ENCODE results near the gene PSMG3. TPM values are rescaled to one million over a fixed set of nuclear protein-coding genes. Genes with fewer than 3 reads are reported as not detected.

The PSMG3 gene
- total and polyA plus RNA-seq, 2 donors (not counting 3 experiments of a cell fraction or from before 2014, with no cell fraction given), result 25.5 to 49.7 TPM

GRCh38 chr7:1550846-1551155, 19.0 kb downstream of the PSMG3 start:
- H4K20me1 ChIP-seq (replicated peaks; ENCODE audit: control insufficient read depth, extremely low read depth, insufficient read depth, low read length), result no peaks in the 10 kb centered on the region
- no peaks in the 10 kb centered on the region for H3K27me3 ChIP-seq (ENCODE audit: control insufficient read depth in 2 of 2, insufficient read depth in 2 of 2, low read length in 2 of 2)
- TF ChIP-seq EZH2 (IDR thresholded peaks at IDR 0.05; ENCODE audit: borderline replicate concordance, low read depth, low read length, severe bottlenecking) (no peak), MAX (IDR thresholded peaks at IDR 0.05; ENCODE audit: insufficient read depth, insufficient read length) (no peak), FOS (IDR thresholded peaks at IDR 0.05; ENCODE audit: borderline replicate concordance, insufficient read depth, low read length) (no peak), POLR2AphosphoS5 (IDR thresholded peaks at IDR 0.05; ENCODE audit: insufficient read depth, low read depth, low read length) (no peak), MYC (IDR thresholded peaks at IDR 0.05; ENCODE audit: low read depth, low read length) (no peak), CTCF (IDR thresholded peaks at IDR 0.05; ENCODE audit: extremely low read depth in 1 of 2, insufficient read depth in 1 of 2, low read depth in 1 of 2, low read length in 2 of 2) (no peak), POLR2A (IDR thresholded peaks at IDR 0.05; ENCODE audit: low read depth, low read length) (no peak), JUN (IDR thresholded peaks at IDR 0.05; ENCODE audit: borderline replicate concordance, insufficient read depth, insufficient read length, low read depth) (no peak), GATA2 (IDR thresholded peaks at IDR 0.05; ENCODE audit: insufficient read depth, insufficient read length, low read depth, low read length) (no peak)
- H3K9me3 ChIP-seq (replicated peaks; ENCODE audit: control insufficient read depth, insufficient read depth, low read length), result no peaks in the 10 kb centered on the region
- H3K4me2 ChIP-seq (ENCODE audit: insufficient read depth, low read length), result no peak overlapping the region
- ChIA-PET POLR2A (no interaction called here), CTCF (no interaction called here)
- H3K4me1 ChIP-seq (ENCODE audit: control insufficient read depth, extremely low read depth, insufficient read depth, low read length), result no peaks in the 10 kb centered on the region
- no peaks in the 10 kb centered on the region for H3K9me1 ChIP-seq (replicated peaks; ENCODE audit: control insufficient read depth, extremely low read depth, insufficient read depth, low read length)
- dilution Hi-C loops (cut with MboI; ENCODE audit: extremely low pct_ligation_motif_present, low sequenced_read_pairs) (no loop called here), intact Hi-C loops (cut with micrococcal nuclease) (no loop called here)
- FAIRE-seq (no peak), DNase-seq (ENCODE audit: low read depth, low spot score) (no peak)
- no peak overlapping the region for H3K27ac ChIP-seq (ENCODE audit: insufficient read depth, low read depth, low read length)
- H3K4me3 ChIP-seq (replicated peaks in 1 of 3; ENCODE audit: insufficient read depth in 1 of 3, low read depth in 1 of 3, low read length in 3 of 3), result no peak overlapping the region
- H3K79me2 ChIP-seq (ENCODE audit: control insufficient read depth, insufficient read depth, low read length), result no peaks in the 10 kb centered on the region
- H2AFZ ChIP-seq (ENCODE audit: low read depth, low read length), result no peak overlapping the region
- H3K36me3 ChIP-seq (ENCODE audit: control insufficient read depth in 2 of 2, extremely low read depth in 1 of 2, insufficient read depth in 2 of 2, low read length in 2 of 2), result no peaks in the 10 kb centered on the region
- BruUV-seq (replicated peaks), result no TSS peak
- H3K9ac ChIP-seq (replicated peaks; ENCODE audit: extremely low read depth, insufficient read depth, low read length), result no peak overlapping the region
